ENCODE measurements around the gene GPLD1.

Gene GPLD1

DNA sequence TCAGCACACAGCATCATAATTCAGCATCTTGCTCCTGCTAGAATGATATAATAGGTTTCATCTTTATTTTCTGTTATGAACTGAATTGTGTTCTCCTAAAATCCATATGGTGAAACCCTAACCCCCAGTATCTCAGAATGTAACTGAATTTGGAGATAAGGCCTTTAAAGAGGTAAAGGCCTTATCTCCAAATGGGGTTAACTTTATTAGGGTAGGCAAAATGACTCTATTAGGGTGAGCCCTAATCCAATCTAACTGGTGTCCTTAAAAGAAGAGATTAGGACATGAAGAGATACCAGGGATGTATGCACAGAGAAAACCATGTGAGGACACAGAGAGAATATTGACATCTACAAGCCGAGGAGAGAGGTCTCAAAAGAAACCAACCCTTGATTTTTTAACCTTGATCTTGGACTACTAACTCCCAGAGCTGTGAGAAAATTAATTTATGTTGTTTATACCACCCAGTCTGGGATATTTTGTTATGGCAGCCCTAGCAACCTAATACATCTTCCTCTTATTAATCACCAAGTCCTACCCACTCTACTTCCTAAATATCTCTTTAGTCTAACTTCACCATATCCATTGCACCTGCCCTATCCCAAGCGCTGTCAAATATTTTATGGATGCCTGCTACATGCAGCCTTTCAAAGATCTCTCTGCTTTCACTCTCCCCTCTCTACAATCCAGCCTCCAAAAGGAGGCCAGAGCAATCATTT lies 95.2 kb downstream of the GPLD1 start:
- Histone ChIP-seq H4K20me1 (ENCODE audit: insufficient read depth, low read length) (no peaks in the 10 kb centered on the region), H3K27me3 (replicated peaks; ENCODE audit: insufficient read depth, low read length) (no peaks in the 10 kb centered on the region), H3K27ac (ENCODE audit: low read length) (no peak overlapping the region), H3K79me2 (ENCODE audit: low read length) (no peaks in the 10 kb centered on the region), H3K9me3 (replicated peaks; ENCODE audit: insufficient read depth, low read length) (no peaks in the 10 kb centered on the region), H3K36me3 (replicated peaks; ENCODE audit: insufficient read depth, low read length) (no peaks in the 10 kb centered on the region), H3K9me2 (replicated peaks; ENCODE audit: insufficient read depth, low read length) (no peaks in the 10 kb centered on the region), H3F3A (ENCODE audit: insufficient read depth, low read length) (no peaks in the 10 kb centered on the region), H3K4me1 (ENCODE audit: low read length) (no peaks in the 10 kb centered on the region), H2AFZ (ENCODE audit: low read length) (no peak overlapping the region), H3K9ac (ENCODE audit: low read length) (no peak overlapping the region), H3K4me3 (ENCODE audit: low read length) (no peak overlapping the region), H3K4me2 (ENCODE audit: low read depth, low read length) (no peak overlapping the region)
- no peak for DNase-seq
- no peak for TF ChIP-seq EZH2 (optimal IDR thresholded peaks at IDR 0.05; ENCODE audit: low read depth, low read length)
- TF ChIP-seq, protein P1, sequence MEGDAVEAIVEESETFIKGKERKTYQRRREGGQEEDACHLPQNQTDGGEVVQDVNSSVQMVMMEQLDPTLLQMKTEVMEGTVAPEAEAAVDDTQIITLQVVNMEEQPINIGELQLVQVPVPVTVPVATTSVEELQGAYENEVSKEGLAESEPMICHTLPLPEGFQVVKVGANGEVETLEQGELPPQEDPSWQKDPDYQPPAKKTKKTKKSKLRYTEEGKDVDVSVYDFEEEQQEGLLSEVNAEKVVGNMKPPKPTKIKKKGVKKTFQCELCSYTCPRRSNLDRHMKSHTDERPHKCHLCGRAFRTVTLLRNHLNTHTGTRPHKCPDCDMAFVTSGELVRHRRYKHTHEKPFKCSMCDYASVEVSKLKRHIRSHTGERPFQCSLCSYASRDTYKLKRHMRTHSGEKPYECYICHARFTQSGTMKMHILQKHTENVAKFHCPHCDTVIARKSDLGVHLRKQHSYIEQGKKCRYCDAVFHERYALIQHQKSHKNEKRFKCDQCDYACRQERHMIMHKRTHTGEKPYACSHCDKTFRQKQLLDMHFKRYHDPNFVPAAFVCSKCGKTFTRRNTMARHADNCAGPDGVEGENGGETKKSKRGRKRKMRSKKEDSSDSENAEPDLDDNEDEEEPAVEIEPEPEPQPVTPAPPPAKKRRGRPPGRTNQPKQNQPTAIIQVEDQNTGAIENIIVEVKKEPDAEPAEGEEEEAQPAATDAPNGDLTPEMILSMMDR (IDR thresholded peaks at IDR 0.05; ENCODE audit: low read length) = no peak
- TF ChIP-seq EZH2phosphoT487 (IDR thresholded peaks at IDR 0.05; ENCODE audit: low read length) = no peak

DNA sequence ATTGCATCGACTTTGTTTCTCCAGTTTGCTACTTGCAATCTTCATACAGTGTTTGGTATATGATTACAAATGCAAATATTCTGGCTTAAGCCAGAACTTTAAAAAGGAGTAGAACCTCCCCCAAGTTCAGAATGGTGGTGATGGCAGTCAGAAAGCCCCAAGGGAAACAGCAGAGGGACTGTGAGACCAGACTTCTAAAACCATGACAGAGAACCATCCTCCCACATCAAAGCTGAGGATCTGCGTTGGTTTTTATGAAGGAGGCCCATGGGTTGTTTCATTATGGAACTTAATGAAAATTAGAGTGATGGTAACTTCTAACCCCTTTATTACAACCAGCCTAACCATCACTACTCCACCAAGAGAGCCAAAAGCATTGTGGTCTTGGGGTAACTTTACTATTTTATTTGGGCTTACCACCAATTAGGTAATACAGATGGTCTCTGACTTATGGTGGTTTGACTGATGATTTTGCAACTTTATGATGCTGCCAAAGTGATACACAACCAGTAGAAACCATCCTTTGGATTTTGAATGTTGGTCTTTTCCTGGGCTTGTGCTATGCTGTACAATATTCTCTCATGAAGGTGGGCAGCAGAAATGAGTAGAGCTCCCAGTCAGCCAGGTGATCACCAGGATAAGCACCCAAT lies 97.5 kb downstream of the GPLD1 start:
- H3K9ac ChIP-seq (ENCODE audit: low read length) = no peak overlapping the region
- H3K9me3 ChIP-seq (replicated peaks; ENCODE audit: insufficient read depth, low read length) = no peaks in the 10 kb centered on the region
- H3K27me3 ChIP-seq (replicated peaks; ENCODE audit: insufficient read depth, low read length) = no peaks in the 10 kb centered on the region
- H4K20me1 ChIP-seq (ENCODE audit: insufficient read depth, low read length) = no peaks in the 10 kb centered on the region
- H3K4me3 ChIP-seq (ENCODE audit: low read length) = no peak overlapping the region
- no peak overlapping the region for H3K4me2 ChIP-seq (ENCODE audit: low read depth, low read length)
- no peak for DNase-seq
- no peaks in the 10 kb centered on the region for H3K79me2 ChIP-seq (ENCODE audit: low read length)
- no peak overlapping the region for H3K27ac ChIP-seq (ENCODE audit: low read length)
- H3K36me3 ChIP-seq (replicated peaks; ENCODE audit: insufficient read depth, low read length) = no peaks in the 10 kb centered on the region
- H3K9me2 ChIP-seq (replicated peaks; ENCODE audit: insufficient read depth, low read length) = no peaks in the 10 kb centered on the region
- no peaks in the 10 kb centered on the region for H3F3A ChIP-seq (ENCODE audit: insufficient read depth, low read length)
- no peak for TF ChIP-seq EZH2phosphoT487 (IDR thresholded peaks at IDR 0.05; ENCODE audit: low read length)
- TF ChIP-seq, protein P1 (IDR thresholded peaks at IDR 0.05; ENCODE audit: low read length) = no peak
- TF ChIP-seq EZH2 (optimal IDR thresholded peaks at IDR 0.05; ENCODE audit: low read depth, low read length) = no peak
- no peak overlapping the region for H2AFZ ChIP-seq (ENCODE audit: low read length)
- no peaks in the 10 kb centered on the region for H3K4me1 ChIP-seq (ENCODE audit: low read length)

DNA sequence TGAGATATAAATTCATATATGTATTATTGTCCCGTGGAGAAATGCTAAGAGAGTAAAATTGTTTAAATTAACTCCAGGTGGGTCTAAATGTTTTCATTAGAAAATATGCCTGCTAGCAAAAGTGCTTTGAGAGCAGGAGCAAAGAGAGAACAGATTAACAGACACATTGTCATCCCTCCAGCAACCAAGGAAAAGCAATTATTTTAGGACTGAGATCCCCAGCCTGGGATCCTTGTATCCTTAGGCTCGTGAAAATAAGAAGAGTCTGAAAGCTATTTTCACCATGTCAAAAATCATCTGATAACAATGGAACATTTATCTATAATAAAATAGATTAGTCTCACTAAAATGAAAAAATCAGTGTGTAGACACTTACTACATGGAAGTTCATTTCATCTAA lies 98.2 kb downstream of the GPLD1 start:
- Histone ChIP-seq H3F3A (ENCODE audit: insufficient read depth, low read length) (no peaks in the 10 kb centered on the region), H3K4me2 (ENCODE audit: low read depth, low read length) (no peak overlapping the region), H3K36me3 (replicated peaks; ENCODE audit: insufficient read depth, low read length) (no peaks in the 10 kb centered on the region), H3K4me3 (ENCODE audit: low read length) (no peak overlapping the region), H2AFZ (ENCODE audit: low read length) (no peak overlapping the region), H3K27ac (ENCODE audit: low read length) (no peak overlapping the region), H3K9me2 (replicated peaks; ENCODE audit: insufficient read depth, low read length) (no peaks in the 10 kb centered on the region), H3K79me2 (ENCODE audit: low read length) (no peaks in the 10 kb centered on the region), H3K4me1 (ENCODE audit: low read length) (no peaks in the 10 kb centered on the region), H3K27me3 (replicated peaks; ENCODE audit: insufficient read depth, low read length) (no peaks in the 10 kb centered on the region), H4K20me1 (ENCODE audit: insufficient read depth, low read length) (no peaks in the 10 kb centered on the region), H3K9ac (ENCODE audit: low read length) (no peak overlapping the region), H3K9me3 (replicated peaks; ENCODE audit: insufficient read depth, low read length) (no peaks in the 10 kb centered on the region)
- TF ChIP-seq EZH2phosphoT487 (IDR thresholded peaks at IDR 0.05; ENCODE audit: low read length) = no peak
- TF ChIP-seq, protein P1 (IDR thresholded peaks at IDR 0.05; ENCODE audit: low read length) = no peak
- no peak for TF ChIP-seq EZH2 (optimal IDR thresholded peaks at IDR 0.05; ENCODE audit: low read depth, low read length)
- no peak for DNase-seq

Measured in MM.1S (cell line).